HFFc6 (cell line): ENCODE results near the gene TCF20. TPM values are rescaled to one million over a fixed set of nuclear protein-coding genes. Genes with fewer than 3 reads are reported as not detected.
A peak's percentile ranks its signal among the peaks of the same experiment; 100 is the strongest.

Experiments used
- DNase-seq: peaks from one replicate; pipeline ENCODE4 v3.0.0-alpha.2; 2018
- H3K27ac Mint-ChIP-seq: 2 replicates; pipeline ENCODE4 v1.8.0; 2020; ENCODE audit warnings: mild to moderate bottlenecking, mixed read lengths
- H3K27me3 Mint-ChIP-seq: 2 replicates; pipeline ENCODE4 v1.8.0; 2021; ENCODE audit warnings: mild to moderate bottlenecking, moderate library complexity, mixed read lengths; ENCODE audit not compliant: insufficient read depth
- H3K36me3 Mint-ChIP-seq: 2 replicates; pipeline ENCODE4 v1.8.0; 2021; ENCODE audit warnings: low read depth, mixed read lengths
- H3K4me1 Mint-ChIP-seq: 2 replicates; pipeline ENCODE4 v1.8.0; 2020; ENCODE audit warnings: low read depth, mixed read lengths
- H3K4me3 Mint-ChIP-seq: 2 replicates; pipeline ENCODE4 v1.8.0; 2020; ENCODE audit warnings: mild to moderate bottlenecking, moderate library complexity, mixed read lengths
- H3K9me3 Mint-ChIP-seq: 2 replicates; pipeline ENCODE4 v1.8.0; 2020; ENCODE audit warnings: mild to moderate bottlenecking, mixed read lengths
- CTCF ChIP-seq: fragments of 200-600 bp; sonication (generic); IDR thresholded peaks from 2 replicates; pipeline ENCODE4 v1.5.0; 2021; ENCODE audit warnings: antibody characterized with exemption, mild to moderate bottlenecking
- total RNA-seq, 6 experiments: library from RNA; stranded (reverse); fragmentation: NEBNext Ultra II Directional; extraction: Animal tissue kit (Norgen Biotek cat#: 25700); gene quantifications; 2 replicates in 1 of 6; 3 replicates in 5 of 6; pipeline ENCODE4 v1.2.3, GENCODE V29; 2021

Gene TCF20
- total RNA-seq, 6 experiments from 2014 or later = 26.7 to 33.4 (median 30.1) TPM

GRCh38 chr22:42298746-42299145 lies 28.3 kb upstream of the TCF20 start:
- no peak overlapping the region for H3K27ac Mint-ChIP-seq
- no peak for DNase-seq
- H3K4me1 Mint-ChIP-seq = no peaks in the 10 kb centered on the region
- H3K27me3 Mint-ChIP-seq = peaks cover 12% of the 10 kb centered on the region
- no peaks in the 10 kb centered on the region for H3K36me3 Mint-ChIP-seq
- no peak for TF ChIP-seq CTCF
- no peaks in the 10 kb centered on the region for H3K9me3 Mint-ChIP-seq
- H3K4me3 Mint-ChIP-seq = no peak overlapping the region

DNA sequence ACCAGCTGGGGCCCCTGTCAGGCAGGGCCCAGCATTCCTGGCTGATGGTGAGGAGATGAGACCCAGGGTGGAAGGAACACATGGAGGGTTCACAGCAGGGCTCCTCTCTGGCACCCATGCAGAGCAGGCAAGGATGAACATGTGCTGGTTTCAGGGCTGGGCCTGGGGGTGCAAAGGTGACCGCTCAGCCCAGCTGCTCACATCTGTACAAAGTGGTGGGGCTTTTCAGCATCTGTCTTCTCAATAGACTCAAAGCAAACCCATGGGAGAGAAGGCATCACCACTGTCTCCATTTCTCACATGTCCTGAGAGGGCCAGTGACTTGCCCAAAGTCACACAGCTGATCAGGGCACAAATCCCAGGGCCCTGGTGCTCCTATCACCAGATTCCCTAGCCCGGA lies 27.3 kb upstream of the TCF20 start:
- Mint-ChIP-seq H3K36me3 (no peaks in the 10 kb centered on the region), H3K27me3 (peaks cover 6% of the 10 kb centered on the region), H3K4me1 (no peaks in the 10 kb centered on the region), H3K9me3 (no peaks in the 10 kb centered on the region), H3K27ac (no peak overlapping the region), H3K4me3 (no peak overlapping the region)
- DNase-seq = no peak
- no peak for TF ChIP-seq CTCF

- TF ChIP-seq CTCF = no peak
- no peak overlapping the region for H3K27ac Mint-ChIP-seq
These were observed 26.4 kb upstream of the TCF20 start for GRCh38 chr22:42296883-42297282.

DNA sequence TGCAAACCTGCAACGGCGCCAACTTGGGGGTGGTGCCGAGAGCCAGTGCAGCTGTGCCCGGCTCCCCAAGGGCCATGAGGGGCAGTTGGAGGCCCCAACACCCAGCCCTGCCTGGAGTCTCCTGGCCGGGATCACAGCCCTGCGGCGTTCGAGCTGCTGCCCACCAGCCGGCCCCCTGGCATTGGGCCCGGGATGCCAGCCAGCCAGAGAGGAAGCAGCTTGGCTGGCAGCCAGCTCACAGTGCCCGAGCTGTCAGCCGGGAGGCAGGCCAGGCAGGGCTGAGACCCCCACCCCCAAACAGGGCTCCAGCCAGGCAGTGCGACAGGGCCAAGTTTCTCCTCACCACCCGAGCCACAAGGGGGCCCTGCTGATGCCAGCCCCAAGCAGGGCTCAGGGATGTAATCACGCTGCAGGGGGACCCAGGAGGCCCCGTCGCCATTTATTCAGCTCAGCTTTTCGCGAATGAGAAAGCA lies 26.0 kb upstream of the TCF20 start:
- TF ChIP-seq CTCF = peak; percentile 24; the same call in 1 of the 2 replicates
- peaks cover 12% of the 10 kb centered on the region for H3K27me3 Mint-ChIP-seq

More at GRCh38 chr22:42296883-42297282, 26.4 kb upstream of the TCF20 start:
- peaks cover 11% of the 10 kb centered on the region for H3K27me3 Mint-ChIP-seq
- H3K4me1 Mint-ChIP-seq = no peaks in the 10 kb centered on the region
- H3K4me3 Mint-ChIP-seq = no peak overlapping the region
- no peaks in the 10 kb centered on the region for H3K9me3 Mint-ChIP-seq
- no peaks in the 10 kb centered on the region for H3K36me3 Mint-ChIP-seq
- DNase-seq = no peak

DNA sequence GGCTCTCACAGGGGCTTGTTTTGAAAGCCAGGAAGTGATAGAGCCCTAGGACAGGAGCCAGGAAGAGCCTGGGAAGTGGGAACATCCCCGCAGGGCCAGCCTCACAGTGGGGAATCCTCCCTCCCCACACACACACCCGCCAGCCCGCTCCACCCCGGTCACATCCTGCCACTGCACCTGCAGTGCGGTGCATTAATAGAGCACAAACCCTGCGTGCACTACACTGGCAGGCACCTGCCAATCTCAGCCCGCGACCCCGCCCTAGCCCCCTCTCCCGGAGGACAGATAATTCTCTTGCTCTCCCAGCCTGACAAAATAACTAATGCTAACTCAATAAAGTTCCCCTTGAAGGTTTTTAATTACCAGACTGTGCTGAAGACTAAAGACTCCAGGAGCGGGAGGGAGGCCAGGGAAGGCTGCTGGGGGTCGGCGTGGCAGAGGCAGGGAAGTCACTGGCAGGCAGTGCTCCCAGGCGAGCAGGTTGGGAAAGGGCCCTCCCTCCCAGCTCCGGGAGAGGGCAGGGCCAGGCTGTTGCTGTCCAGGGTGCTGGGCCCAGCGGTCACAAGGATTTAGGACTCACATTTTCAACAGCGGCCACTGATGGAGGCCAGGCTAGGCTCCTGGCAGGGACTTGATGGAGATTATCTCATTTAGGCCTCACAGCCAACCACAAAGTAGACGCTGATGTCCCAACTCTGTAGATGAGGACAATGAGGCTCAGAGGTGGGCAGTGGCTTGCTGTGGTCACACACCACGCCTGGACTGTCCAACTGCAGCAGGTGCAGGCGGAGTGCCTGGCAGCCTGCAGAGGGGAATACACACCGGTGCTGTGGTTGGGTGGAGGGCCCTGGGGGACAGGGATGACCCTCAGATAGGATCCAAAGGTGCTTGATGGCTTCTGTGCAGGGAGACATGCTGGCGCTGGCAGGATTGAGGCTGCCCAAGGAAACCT lies 23.9 kb upstream of the TCF20 start:
- peaks cover 21% of the 10 kb centered on the region for H3K27me3 Mint-ChIP-seq
- H3K9me3 Mint-ChIP-seq = no peaks in the 10 kb centered on the region
- peak; percentile 33 for DNase-seq
- no peak overlapping the region for H3K4me3 Mint-ChIP-seq
- TF ChIP-seq CTCF = no peak
- H3K4me1 Mint-ChIP-seq = no peaks in the 10 kb centered on the region
- no peaks in the 10 kb centered on the region for H3K36me3 Mint-ChIP-seq
- no peak overlapping the region for H3K27ac Mint-ChIP-seq

More for the DNA sequence above, 26.0 kb upstream of the TCF20 start:
- Mint-ChIP-seq H3K9me3 (no peaks in the 10 kb centered on the region), H3K4me1 (no peaks in the 10 kb centered on the region), H3K4me3 (no peak overlapping the region), H3K27ac (no peak overlapping the region), H3K36me3 (no peaks in the 10 kb centered on the region)
- no peak for DNase-seq
